Body of pancreas (tissue), 4 donors: ENCODE results near the gene NELFCD.

Source experiments
- POLR2A ChIP-seq, 3 donors: fragments of 450-650 bp; IDR thresholded peaks; one replicate each; pipeline ENCODE4 v1.6.1; 2016; ENCODE audit warnings: antibody characterized with exemption in 3 of 3, mild to moderate bottlenecking in 2 of 3
- TF ChIP-seq, protein P1 (sequence below), 7 experiments: fragments of 450-650 bp in 4 of 7; fragments of 200-600 bp in 3 of 7; sonication (generic) in 3 of 7; IDR thresholded peaks; one replicate each; pipeline ENCODE4 v1.5.1; 2016 to 2019; ENCODE audit warnings: antibody characterized with exemption in 7 of 7

DNA sequence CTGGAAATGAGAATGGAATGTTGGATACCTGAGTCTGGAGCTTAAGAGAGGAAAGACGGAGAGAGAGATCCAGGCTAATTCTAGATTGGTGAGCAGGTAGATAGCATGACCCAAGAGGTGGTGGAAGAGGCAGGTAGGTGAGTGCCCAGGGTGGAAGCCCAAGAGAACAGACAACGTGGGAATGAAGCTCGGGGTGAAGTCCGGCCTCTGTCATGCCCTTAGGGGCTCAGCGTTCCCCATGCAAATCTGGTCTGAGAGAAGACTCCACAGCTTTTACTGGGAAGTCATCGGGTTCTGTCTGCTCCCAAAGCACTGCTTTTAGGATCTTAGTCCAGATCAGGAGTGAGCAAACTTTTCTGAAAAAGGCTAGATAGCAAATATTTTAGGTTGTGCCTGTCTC lies 3.6 kb downstream of the NELFCD start:
- TF ChIP-seq, protein P1, sequence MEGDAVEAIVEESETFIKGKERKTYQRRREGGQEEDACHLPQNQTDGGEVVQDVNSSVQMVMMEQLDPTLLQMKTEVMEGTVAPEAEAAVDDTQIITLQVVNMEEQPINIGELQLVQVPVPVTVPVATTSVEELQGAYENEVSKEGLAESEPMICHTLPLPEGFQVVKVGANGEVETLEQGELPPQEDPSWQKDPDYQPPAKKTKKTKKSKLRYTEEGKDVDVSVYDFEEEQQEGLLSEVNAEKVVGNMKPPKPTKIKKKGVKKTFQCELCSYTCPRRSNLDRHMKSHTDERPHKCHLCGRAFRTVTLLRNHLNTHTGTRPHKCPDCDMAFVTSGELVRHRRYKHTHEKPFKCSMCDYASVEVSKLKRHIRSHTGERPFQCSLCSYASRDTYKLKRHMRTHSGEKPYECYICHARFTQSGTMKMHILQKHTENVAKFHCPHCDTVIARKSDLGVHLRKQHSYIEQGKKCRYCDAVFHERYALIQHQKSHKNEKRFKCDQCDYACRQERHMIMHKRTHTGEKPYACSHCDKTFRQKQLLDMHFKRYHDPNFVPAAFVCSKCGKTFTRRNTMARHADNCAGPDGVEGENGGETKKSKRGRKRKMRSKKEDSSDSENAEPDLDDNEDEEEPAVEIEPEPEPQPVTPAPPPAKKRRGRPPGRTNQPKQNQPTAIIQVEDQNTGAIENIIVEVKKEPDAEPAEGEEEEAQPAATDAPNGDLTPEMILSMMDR (IDR thresholded peaks at IDR 0.05): no peak
- no peak for TF ChIP-seq POLR2A (IDR thresholded peaks at IDR 0.05)
